PC-3 (cell line): ENCODE data around the gene ICAM1.

ENCODE experiments used
- EZH2 ChIP-seq: fragments of 300-600 bp; sonication (generic); IDR thresholded peaks from one replicate; pipeline ENCODE4 v1.6.1; 2017; ENCODE audit warnings: antibody characterized with exemption, mild to moderate bottlenecking, low read length; ENCODE audit not compliant: unreplicated experiment
- EZH2phosphoT487 ChIP-seq: fragments of 300-600 bp; sonication (generic); IDR thresholded peaks from 2 replicates; pipeline ENCODE4 v1.6.1; 2018; ENCODE audit warnings: mild to moderate bottlenecking, antibody characterized with exemption, low read length, borderline replicate concordance
- TF ChIP-seq, protein P1 (sequence below): fragments of 300-600 bp; sonication (generic); conservative IDR thresholded peaks from 2 replicates; pipeline ENCODE4 v1.5.1; 2017; ENCODE audit warnings: antibody characterized with exemption, low read depth, mild to moderate bottlenecking, low read length

DNA sequence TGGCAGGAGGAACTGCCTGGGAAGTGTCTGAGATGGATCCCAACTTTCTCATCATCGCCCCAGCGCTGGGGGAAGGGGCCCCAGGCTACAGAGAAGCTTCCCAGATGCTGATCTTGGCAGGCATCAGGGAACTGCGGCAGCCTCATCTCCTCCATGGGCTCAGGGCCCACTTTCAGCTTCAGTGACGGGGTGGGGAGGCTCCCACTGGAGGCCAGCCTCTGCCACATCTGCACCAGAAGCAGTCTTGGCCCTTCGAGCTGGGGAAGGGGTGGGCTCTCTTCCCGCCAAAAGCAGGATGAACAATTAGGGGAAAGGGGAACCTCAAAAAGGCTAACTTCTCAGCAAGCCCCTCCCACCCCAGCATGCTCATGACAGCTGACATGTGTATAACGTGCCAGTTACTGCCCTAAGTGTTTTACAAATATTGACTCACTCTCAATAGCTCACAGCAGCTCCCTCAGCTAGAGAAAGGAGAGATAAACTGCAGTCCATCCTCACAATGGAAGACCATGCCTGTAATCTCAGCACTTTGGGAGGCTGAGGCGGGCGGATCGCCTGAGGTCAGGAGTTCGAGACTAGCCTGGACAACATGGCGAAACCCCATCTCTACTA lies 32.6 kb upstream of the ICAM1 start:
- TF ChIP-seq, protein P1, sequence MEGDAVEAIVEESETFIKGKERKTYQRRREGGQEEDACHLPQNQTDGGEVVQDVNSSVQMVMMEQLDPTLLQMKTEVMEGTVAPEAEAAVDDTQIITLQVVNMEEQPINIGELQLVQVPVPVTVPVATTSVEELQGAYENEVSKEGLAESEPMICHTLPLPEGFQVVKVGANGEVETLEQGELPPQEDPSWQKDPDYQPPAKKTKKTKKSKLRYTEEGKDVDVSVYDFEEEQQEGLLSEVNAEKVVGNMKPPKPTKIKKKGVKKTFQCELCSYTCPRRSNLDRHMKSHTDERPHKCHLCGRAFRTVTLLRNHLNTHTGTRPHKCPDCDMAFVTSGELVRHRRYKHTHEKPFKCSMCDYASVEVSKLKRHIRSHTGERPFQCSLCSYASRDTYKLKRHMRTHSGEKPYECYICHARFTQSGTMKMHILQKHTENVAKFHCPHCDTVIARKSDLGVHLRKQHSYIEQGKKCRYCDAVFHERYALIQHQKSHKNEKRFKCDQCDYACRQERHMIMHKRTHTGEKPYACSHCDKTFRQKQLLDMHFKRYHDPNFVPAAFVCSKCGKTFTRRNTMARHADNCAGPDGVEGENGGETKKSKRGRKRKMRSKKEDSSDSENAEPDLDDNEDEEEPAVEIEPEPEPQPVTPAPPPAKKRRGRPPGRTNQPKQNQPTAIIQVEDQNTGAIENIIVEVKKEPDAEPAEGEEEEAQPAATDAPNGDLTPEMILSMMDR = no peak
- no peak for TF ChIP-seq EZH2
- TF ChIP-seq EZH2phosphoT487 = no peak
